ENCODE data around the gene IL4R. TPM values are rescaled to one million over a fixed set of nuclear protein-coding genes. Genes with fewer than 3 reads are reported as not detected.

Gene IL4R
- total and polyA plus RNA-seq, 3 donors from 2014 or later = 41.4 to 70.7 (median 68.6) TPM

DNA sequence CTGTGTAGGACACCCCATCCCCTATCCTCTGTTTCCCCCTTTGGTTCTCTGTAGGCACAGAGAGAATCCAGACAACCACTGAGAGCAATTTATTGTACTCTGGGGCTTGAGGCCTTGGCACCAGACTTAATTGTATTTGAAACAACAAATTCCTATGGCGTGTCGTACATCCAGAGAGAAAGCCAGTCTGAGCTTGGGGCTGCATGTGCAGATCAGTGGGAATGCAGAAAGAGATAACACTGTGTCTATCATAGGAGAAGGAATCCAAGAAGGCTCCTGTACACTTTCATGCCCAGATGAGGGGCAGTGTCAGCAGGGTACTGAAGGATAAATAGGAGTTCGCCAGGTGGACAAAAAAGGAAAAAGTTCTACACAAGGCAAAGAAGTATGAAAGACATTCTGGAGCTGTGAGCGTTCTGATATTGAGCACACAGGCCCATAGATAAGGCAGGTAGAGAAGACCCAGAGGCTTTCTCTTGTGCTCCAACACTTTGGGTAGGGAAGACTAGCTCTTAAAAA lies 22.0 kb upstream of the IL4R start:
- Histone ChIP-seq H3K4me1 (peaks cover 3% of the 10 kb centered on the region), H3K36me3 (ENCODE audit: low read depth, missing control alignments) (no peaks in the 10 kb centered on the region), H3K27ac (no peak overlapping the region), H3K9me3 (no peaks in the 10 kb centered on the region), H3K27me3 (no peaks in the 10 kb centered on the region), H3K4me3 (no peak overlapping the region)
- DNase-seq = no peak
- intact Hi-C loops (cut with DNase I; ENCODE audit: low total_unique reads) = no loop called here
- WGBS, 2 donors = 84 to 87% methylated on average over 4 of the region's 4 CpGs
- TF ChIP-seq, protein P1, sequence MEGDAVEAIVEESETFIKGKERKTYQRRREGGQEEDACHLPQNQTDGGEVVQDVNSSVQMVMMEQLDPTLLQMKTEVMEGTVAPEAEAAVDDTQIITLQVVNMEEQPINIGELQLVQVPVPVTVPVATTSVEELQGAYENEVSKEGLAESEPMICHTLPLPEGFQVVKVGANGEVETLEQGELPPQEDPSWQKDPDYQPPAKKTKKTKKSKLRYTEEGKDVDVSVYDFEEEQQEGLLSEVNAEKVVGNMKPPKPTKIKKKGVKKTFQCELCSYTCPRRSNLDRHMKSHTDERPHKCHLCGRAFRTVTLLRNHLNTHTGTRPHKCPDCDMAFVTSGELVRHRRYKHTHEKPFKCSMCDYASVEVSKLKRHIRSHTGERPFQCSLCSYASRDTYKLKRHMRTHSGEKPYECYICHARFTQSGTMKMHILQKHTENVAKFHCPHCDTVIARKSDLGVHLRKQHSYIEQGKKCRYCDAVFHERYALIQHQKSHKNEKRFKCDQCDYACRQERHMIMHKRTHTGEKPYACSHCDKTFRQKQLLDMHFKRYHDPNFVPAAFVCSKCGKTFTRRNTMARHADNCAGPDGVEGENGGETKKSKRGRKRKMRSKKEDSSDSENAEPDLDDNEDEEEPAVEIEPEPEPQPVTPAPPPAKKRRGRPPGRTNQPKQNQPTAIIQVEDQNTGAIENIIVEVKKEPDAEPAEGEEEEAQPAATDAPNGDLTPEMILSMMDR (IDR thresholded peaks at IDR 0.05) = no peak
- TF ChIP-seq POLR2A (IDR thresholded peaks at IDR 0.05) = no peak

DNA sequence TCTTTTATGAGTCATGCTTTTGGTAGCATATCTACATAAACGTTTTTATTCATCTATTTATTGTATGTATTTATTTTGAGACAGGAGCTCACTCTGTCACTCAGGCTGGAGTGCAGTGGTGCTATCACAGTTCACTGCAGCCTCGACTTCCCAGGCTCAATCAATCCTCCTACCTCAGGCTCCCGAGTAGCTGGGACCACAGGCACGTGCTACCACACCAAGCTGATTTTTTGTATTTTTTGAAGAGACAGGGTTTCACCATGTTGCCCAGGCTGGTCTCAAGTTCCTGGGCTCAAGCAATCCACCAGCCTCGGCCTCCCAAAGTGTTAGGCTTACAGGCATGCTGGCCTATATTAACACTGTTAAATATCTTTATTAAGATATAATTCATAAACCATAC lies 20.4 kb upstream of the IL4R start:
- H3K27me3 ChIP-seq = no peaks in the 10 kb centered on the region
- DNase-seq = no peak
- no peaks in the 10 kb centered on the region for H3K36me3 ChIP-seq (ENCODE audit: low read depth, missing control alignments)
- no peak overlapping the region for H3K27ac ChIP-seq
- no peak overlapping the region for H3K4me3 ChIP-seq
- no peaks in the 10 kb centered on the region for H3K9me3 ChIP-seq
- intact Hi-C loops (cut with DNase I; ENCODE audit: low total_unique reads) = no loop called here
- TF ChIP-seq POLR2A (IDR thresholded peaks at IDR 0.05) = no peak
- TF ChIP-seq, protein P1 (IDR thresholded peaks at IDR 0.05) = no peak
- H3K4me1 ChIP-seq = peaks cover 3% of the 10 kb centered on the region
- WGBS, 2 donors = 66 to 76% methylated on average over 5 of the region's 5 CpGs

DNA sequence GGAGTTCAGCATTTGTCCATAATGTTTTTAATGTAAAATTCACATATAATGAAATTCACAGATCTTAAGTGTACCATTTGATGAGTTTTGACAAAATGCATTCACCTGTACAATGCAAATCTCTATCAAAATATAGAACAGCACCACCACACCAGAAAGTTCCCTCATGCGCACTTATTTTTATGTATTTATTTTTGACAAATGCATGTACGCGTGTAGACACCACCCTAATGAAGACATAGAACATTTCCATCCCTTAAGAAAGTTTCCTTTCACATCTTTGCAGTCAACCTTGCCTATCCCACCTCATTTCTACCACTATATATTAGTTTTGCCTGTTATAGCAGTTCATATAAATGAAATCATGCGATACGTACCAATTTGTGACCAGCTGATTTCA lies 15.6 kb upstream of the IL4R start:
- TF ChIP-seq POLR2A (IDR thresholded peaks at IDR 0.05) = no peak
- TF ChIP-seq, protein P1 (IDR thresholded peaks at IDR 0.05) = no peak
- Histone ChIP-seq H3K4me1 (no peaks in the 10 kb centered on the region), H3K27ac (no peak overlapping the region), H3K4me3 (no peak overlapping the region), H3K27me3 (no peaks in the 10 kb centered on the region), H3K9me3 (no peaks in the 10 kb centered on the region), H3K36me3 (ENCODE audit: low read depth, missing control alignments) (no peaks in the 10 kb centered on the region)
- intact Hi-C loops (cut with DNase I; ENCODE audit: low total_unique reads) = no loop called here
- WGBS, 2 donors = 93 to 94% methylated on average over 5 of the region's 5 CpGs
- DNase-seq = no peak

DNA sequence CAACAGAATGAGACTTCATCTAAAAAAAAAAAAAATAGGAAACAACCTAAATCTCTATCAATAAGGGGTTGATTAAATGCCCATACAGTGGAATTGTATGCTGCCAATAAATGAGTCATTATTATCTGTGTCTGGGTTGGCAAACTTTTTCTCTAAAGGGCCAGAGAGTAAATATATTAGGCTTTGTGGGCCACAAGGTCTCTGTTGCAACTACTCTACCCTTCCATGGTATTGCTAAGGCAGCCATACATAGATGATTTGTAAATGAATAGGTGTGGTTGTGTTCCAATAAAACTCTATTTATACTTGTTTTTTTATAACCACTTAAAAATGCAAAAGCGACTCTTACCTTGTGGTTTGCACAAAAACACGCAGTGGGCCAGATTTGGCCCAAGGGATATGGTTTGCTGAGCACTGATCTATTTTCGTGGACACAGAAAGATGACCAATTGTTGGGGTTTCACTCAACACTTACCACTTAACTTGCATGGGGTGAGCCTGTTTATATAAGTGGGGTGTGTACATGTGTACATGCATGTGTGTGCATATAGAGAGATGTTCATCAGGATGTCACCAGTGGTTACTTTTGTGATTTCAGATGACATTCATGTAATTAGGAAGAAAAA lies 12.4 kb upstream of the IL4R start:
- no peak for DNase-seq
- TF ChIP-seq, protein P1 (IDR thresholded peaks at IDR 0.05) = no peak
- TF ChIP-seq POLR2A (IDR thresholded peaks at IDR 0.05) = no peak
- Histone ChIP-seq H3K27ac (no peak overlapping the region), H3K36me3 (ENCODE audit: low read depth, missing control alignments) (no peaks in the 10 kb centered on the region), H3K27me3 (no peaks in the 10 kb centered on the region), H3K4me1 (no peaks in the 10 kb centered on the region), H3K9me3 (no peaks in the 10 kb centered on the region), H3K4me3 (no peak overlapping the region)
- intact Hi-C loops (cut with DNase I; ENCODE audit: low total_unique reads) = no loop called here
- WGBS, 2 donors = 94 to 97% methylated on average over 3 of the region's 3 CpGs

DNA sequence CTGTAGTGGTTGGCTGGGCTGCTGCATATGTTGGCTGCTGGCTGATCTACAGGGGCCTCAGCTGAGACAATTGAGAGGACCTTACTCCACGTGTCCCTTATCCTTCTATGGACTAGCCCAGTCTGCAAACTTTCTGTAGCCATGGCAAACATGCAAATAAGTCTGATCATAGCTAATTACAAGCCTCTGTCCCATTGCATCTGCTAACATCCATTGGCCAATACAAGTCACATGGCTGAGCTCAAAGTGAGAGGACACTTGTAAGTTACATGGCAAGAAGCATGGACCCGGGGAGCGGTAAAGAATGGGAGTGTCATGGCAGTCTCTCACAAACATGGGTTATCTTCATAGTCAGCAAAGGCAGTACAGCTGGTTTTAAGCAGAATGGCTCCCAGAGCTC lies 11.6 kb upstream of the IL4R start:
- Histone ChIP-seq H3K27ac (no peak overlapping the region), H3K4me3 (no peak overlapping the region), H3K36me3 (ENCODE audit: low read depth, missing control alignments) (no peaks in the 10 kb centered on the region), H3K9me3 (no peaks in the 10 kb centered on the region), H3K27me3 (no peaks in the 10 kb centered on the region), H3K4me1 (no peaks in the 10 kb centered on the region)
- TF ChIP-seq, protein P1 (IDR thresholded peaks at IDR 0.05) = no peak
- TF ChIP-seq POLR2A (IDR thresholded peaks at IDR 0.05) = no peak
- intact Hi-C loops (cut with DNase I; ENCODE audit: low total_unique reads) = no loop called here
- WGBS, 2 donors = 87 to 94% methylated on average over 3 of the region's 3 CpGs
- no peak for DNase-seq

Measured in testis (tissue), 3 donors.